Measurements from ENCODE around the gene TAS2R8. TPM values are rescaled to one million over a fixed set of nuclear protein-coding genes. Genes with fewer than 3 reads are reported as not detected.

TAS2R8 gene
- total RNA-seq, result 0.09 TPM in 1 of 2 replicates, not detected in the other

GRCh38 chr12:10807186-10807585 lies at the start of gene TAS2R8:
TAS2R8 (minus strand) TSS chr12:10807286; CDS start chr12:10806980, 306 bp downstream.

GRCh38 chr12:10849425-10849878 lies 42.4 kb upstream of the TAS2R8 start, which contains the start of gene PRR4:
PRR4 (minus strand) TSS chr12:10849475; CDS start chr12:10849437, 38 bp downstream.

GRCh38 chr12:10826258-10826657 lies 19.2 kb upstream of the TAS2R8 start, which contains the start of gene TAS2R10:
TAS2R10 (minus strand) TSS chr12:10826358; CDS start chr12:10826269, 89 bp downstream.

GRCh38 chr12:10810068-10810467 lies 3.0 kb upstream of the TAS2R8 start, which contains the start of gene TAS2R9:
TAS2R9 (minus strand) TSS chr12:10810168; CDS start chr12:10810075, 93 bp downstream.

GRCh38 chr12:10802587-10802986 lies 4.5 kb downstream of the TAS2R8 start, which contains the start of gene TAS2R7:
TAS2R7 (minus strand) TSS chr12:10802627; CDS start chr12:10802570, 57 bp downstream.

Other genes starting within 250 kb of the TAS2R8 start
- 24.9 and 27.3 TPM in 2 replicates for gene MAGOHB, start 193.7 kb downstream of the TAS2R8 start, total RNA-seq
- gene STYK1, start 133.2 kb downstream of the TAS2R8 start, total RNA-seq, result 5.2 and 19.5 TPM in 2 replicates
- 174 and 228 TPM in 2 replicates for gene YBX3, start 84.0 kb downstream of the TAS2R8 start, total RNA-seq
- 0.09 TPM in 1 of 2 replicates, not detected in the other for gene TAS2R7, start 4.7 kb downstream of the TAS2R8 start, total RNA-seq
- 0.09 TPM in 1 of 2 replicates, not detected in the other for gene TAS2R9, start 2.9 kb upstream of the TAS2R8 start, total RNA-seq
- 0.66 and 0.72 TPM in 2 replicates for gene TAS2R10, start 19.1 kb upstream of the TAS2R8 start, total RNA-seq
- gene PRR4, start 42.2 kb upstream of the TAS2R8 start, total RNA-seq, result 0.18 and 0.66 TPM in 2 replicates
- 13.2 and 26.6 TPM in 2 replicates for gene PRH1, start 77.0 kb upstream of the TAS2R8 start, total RNA-seq
- 0.99 and 1.8 TPM in 2 replicates for gene TAS2R13, start 102.3 kb upstream of the TAS2R8 start, total RNA-seq
- gene PRH2, start 122.0 kb upstream of the TAS2R8 start, total RNA-seq, result not detected in 2 replicates
- gene TAS2R14, start 132.0 kb upstream of the TAS2R8 start, total RNA-seq, result 1.6 and 2.7 TPM in 2 replicates
- gene TAS2R50, start 179.6 kb upstream of the TAS2R8 start, total RNA-seq, result 1.8 and 4.0 TPM in 2 replicates
- gene TAS2R20, start 191.0 kb upstream of the TAS2R8 start, total RNA-seq, result 1.9 and 4.1 TPM in 2 replicates
- 3.4 and 8.8 TPM in 2 replicates for gene TAS2R19, start 215.3 kb upstream of the TAS2R8 start, total RNA-seq
- gene TAS2R31, start 224.1 kb upstream of the TAS2R8 start, total RNA-seq, result 2.4 and 5.1 TPM in 2 replicates

Data from endothelial cell of coronary artery (primary cell).